Calu3 (cell line): ENCODE results near the gene RYR3. TPM values are rescaled to one million over a fixed set of nuclear protein-coding genes. Genes with fewer than 3 reads are reported as not detected.

Source experiments
- BruUV-seq: library from RNA; stranded (reverse); fragments of 400-500 nt; replicated peaks from 2 replicates; lab custom pipeline; 2021; lab: Mats Ljungman, UMichigan
- CTCF ChIA-PET: fragments of 300-600 bp; sonication (Branson Sonifier 250); formaldehyde crosslinking; loops from one replicate; lab custom pipeline; 2022; ENCODE audit warnings: antibody characterized with exemption; lab: Charles Lee
- DNase-seq: peaks from one replicate; pipeline ENCODE4 v3.0.0; 2022
- H3K27ac Mint-ChIP-seq: one replicate; pipeline ENCODE4 v1.8.0; 2022; ENCODE audit warnings: mixed read lengths; ENCODE audit not compliant: unreplicated experiment
- H3K27me3 Mint-ChIP-seq: one replicate; pipeline ENCODE4 v1.8.0; 2022; ENCODE audit warnings: mixed read lengths; ENCODE audit not compliant: unreplicated experiment
- H3K36me3 Mint-ChIP-seq: one replicate; pipeline ENCODE4 v1.8.0; 2022; ENCODE audit warnings: mild to moderate bottlenecking, moderate library complexity, mixed read lengths; ENCODE audit not compliant: insufficient read depth, unreplicated experiment
- H3K4me1 Mint-ChIP-seq: one replicate; pipeline ENCODE4 v1.8.0; 2022; ENCODE audit warnings: mild to moderate bottlenecking, low read depth, mixed read lengths; ENCODE audit not compliant: unreplicated experiment
- H3K4me3 Mint-ChIP-seq: one replicate; pipeline ENCODE4 v1.8.0; 2022; ENCODE audit warnings: mild to moderate bottlenecking, low read depth, moderate library complexity, mixed read lengths; ENCODE audit not compliant: unreplicated experiment
- H3K9me3 Mint-ChIP-seq: one replicate; pipeline ENCODE4 v1.8.0; 2022; ENCODE audit warnings: low read depth, mixed read lengths; ENCODE audit not compliant: unreplicated experiment
- CTCF ChIP-seq: fragments of 200-600 bp; IDR thresholded peaks from one replicate; pipeline ENCODE4 v1.8.0; 2022; ENCODE audit warnings: antibody characterized with exemption; ENCODE audit not compliant: unreplicated experiment
- intact Hi-C: fragments of 100-400 bp; cut with micrococcal nuclease; formaldehyde crosslinking; loops from one replicate; pipeline ENCODE4 v1.10.0; 2022; ENCODE audit not compliant: unreplicated experiment
- total RNA-seq: library from RNA; stranded (reverse); gene quantifications from 2 replicates; pipeline ENCODE4 v1.2.3, GENCODE V29; 2022

Gene RYR3
- total RNA-seq, 1 experiment from 2014 or later, result not detected

- Mint-ChIP-seq H3K36me3 (no peaks in the 10 kb centered on the region), H3K27ac (no peak overlapping the region), H3K9me3 (no peaks in the 10 kb centered on the region), H3K27me3 (peaks cover 11% of the 10 kb centered on the region), H3K4me1 (no peaks in the 10 kb centered on the region), H3K4me3 (no peak overlapping the region)
- TF ChIP-seq CTCF, result no peak
- no peak for DNase-seq
- BruUV-seq, result no TSS peak
- CTCF ChIA-PET, result no interaction called here
- intact Hi-C loops, result no loop called here
These were observed 91.8 kb downstream of the RYR3 start for GRCh38 chr15:33402600-33402999.

- no peaks in the 10 kb centered on the region for H3K4me1 Mint-ChIP-seq
- TF ChIP-seq CTCF, result no peak
- peaks cover 13% of the 10 kb centered on the region for H3K27me3 Mint-ChIP-seq
These were observed 94.3 kb downstream of the RYR3 start for GRCh38 chr15:33405096-33405495.

GRCh38 chr15:33411596-33412540 is 101.1 kb downstream of the RYR3 start:
- CTCF ChIA-PET, result no interaction called here
- no peak overlapping the region for H3K4me3 Mint-ChIP-seq

More at GRCh38 chr15:33405096-33405495, 94.3 kb downstream of the RYR3 start:
- DNase-seq, result no peak
- intact Hi-C loops, result no loop called here
- Mint-ChIP-seq H3K9me3 (no peaks in the 10 kb centered on the region), H3K36me3 (no peaks in the 10 kb centered on the region), H3K27ac (no peak overlapping the region), H3K4me3 (no peak overlapping the region)
- CTCF ChIA-PET, result no interaction called here
- BruUV-seq, result no TSS peak

GRCh38 chr15:33419701-33420100 is 108.9 kb downstream of the RYR3 start:
- H3K27me3 Mint-ChIP-seq, result peaks cover 33% of the 10 kb centered on the region
- no peaks in the 10 kb centered on the region for H3K9me3 Mint-ChIP-seq
- TF ChIP-seq CTCF, result no peak
- no peaks in the 10 kb centered on the region for H3K4me1 Mint-ChIP-seq
- no peaks in the 10 kb centered on the region for H3K36me3 Mint-ChIP-seq
- CTCF ChIA-PET, result no interaction called here
- intact Hi-C loops, result no loop called here
- BruUV-seq, result no TSS peak
- no peak for DNase-seq
- no peak overlapping the region for H3K4me3 Mint-ChIP-seq
- H3K27ac Mint-ChIP-seq, result no peak overlapping the region

More at GRCh38 chr15:33411596-33412540, 101.1 kb downstream of the RYR3 start:
- Mint-ChIP-seq H3K9me3 (no peaks in the 10 kb centered on the region), H3K4me1 (no peaks in the 10 kb centered on the region), H3K27me3 (peaks cover 8% of the 10 kb centered on the region), H3K36me3 (no peaks in the 10 kb centered on the region), H3K27ac (no peak overlapping the region)
- no TSS peak for BruUV-seq
- no peak for TF ChIP-seq CTCF
- intact Hi-C loops, result no loop called here
- DNase-seq, result no peak
